HG02623 (cell line): ENCODE results near the gene FABP3.

ENCODE experiments used
- ATAC-seq: cut with Tn5 transposase; IDR thresholded peaks from one replicate; pipeline ENCODE4 v1.9.1; 2021; ENCODE audit warnings: moderate library complexity; ENCODE audit not compliant: unreplicated experiment

FABP3 gene

GRCh38 chr1:31324992-31325391 lies 47.9 kb downstream of the FABP3 start:
- no peak for ATAC-seq

- no peak for ATAC-seq
Measured at GRCh38 chr1:31324093-31324492, 48.8 kb downstream of the FABP3 start.

- ATAC-seq: no peak
Measured at GRCh38 chr1:31318146-31318545, 54.7 kb downstream of the FABP3 start.

- ATAC-seq: no peak
Measured at GRCh38 chr1:31315902-31316301, 57.0 kb downstream of the FABP3 start.
